ENCODE results near the gene PSORS1C1.

Gene PSORS1C1

GRCh38 chr6:31096656-31097055 lies 17.9 kb upstream of the PSORS1C1 start:
- DNase-seq = no peak

DNA sequence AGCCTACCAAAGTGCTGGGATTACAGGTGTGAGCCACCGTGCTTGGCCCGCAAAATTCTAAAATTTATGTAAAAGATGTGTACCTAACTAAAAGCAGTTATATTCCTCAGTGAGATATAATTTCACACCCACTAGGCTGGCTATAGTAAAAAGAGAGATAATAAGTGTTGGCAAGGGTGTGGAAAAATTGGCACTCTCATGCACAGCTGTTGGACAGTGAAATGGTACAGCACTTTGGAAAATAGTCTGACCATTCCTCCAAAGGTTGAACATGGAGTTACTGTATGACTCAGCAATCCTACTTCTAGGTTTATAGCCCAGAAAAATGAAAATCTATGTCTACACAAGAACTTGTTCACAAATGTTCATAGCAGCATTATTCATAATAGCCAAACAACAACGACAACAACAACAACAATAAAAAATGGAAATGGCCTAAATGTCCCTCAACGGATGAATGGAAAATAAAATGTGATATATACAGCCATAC lies 16.1 kb upstream of the PSORS1C1 start:
- no peak for DNase-seq

- no peak for DNase-seq
These were observed 11.5 kb upstream of the PSORS1C1 start for GRCh38 chr6:31103136-31103535.

DNA sequence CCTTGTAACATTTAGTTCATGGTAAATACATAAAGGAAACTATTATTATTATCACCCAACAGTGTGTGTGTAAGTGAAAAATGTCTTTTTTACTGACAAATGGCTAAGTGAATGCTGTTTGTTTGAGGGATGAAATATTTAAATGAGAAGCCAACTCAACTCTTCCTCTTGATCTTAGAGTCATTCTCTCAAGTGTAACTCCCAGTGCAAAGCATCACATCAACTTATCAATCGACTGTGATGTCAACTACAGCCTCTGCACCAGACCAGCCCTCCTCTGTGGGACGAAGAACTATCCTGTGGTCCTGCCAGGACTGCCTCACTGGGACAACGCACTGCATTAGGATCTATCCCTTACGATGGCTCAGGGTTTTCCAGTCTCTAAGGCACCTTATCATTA lies 7.5 kb upstream of the PSORS1C1 start:
- no peak for DNase-seq

DNA sequence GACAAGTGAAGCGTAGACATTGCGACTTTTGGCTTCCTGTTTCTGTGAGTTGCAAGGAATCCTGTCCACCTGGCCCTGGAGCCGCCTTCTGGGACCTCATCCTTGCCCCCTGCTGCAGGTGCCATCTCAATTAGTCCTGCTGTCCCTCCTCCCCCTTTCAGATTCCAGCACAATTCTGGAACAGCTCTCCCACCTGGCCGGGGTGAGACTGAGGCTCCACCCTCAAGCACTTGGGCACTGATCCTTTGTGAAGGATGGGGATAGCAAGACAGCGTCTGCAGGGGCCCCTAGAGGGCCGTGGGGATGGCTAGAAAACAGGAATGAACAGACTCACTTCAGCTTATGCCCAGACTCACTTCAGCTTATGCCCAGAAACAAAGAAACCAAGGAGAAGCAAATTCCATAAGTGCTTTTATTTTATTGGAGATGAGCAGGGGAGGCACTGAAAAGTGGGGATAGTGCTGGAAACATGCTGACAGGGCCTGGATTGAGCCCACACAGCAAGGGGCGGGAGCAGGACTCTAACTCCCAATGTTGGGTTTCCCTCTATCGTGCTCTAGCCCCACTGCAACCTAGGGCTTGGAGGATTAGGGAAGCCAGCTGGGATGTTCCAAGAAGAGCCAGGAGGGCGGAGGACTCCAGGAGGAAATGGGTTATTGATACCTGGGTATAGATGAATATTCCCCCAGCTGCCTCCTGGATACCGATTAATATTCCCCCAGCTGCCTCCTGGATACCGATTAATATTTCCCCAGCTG lies 3.6 kb upstream of the PSORS1C1 start:
- DNase-seq = no peak

GRCh38 chr6:31111712-31112111 lies 2.9 kb upstream of the PSORS1C1 start:
- DNase-seq = no peak

- DNase-seq = no peak
These were observed 2.1 kb upstream of the PSORS1C1 start, which contains the start of gene C6orf15 for GRCh38 chr6:31112478-31112877. Gene C6orf15, minus strand, starts transcription at chr6:31112575. Its CDS starts 20 bp downstream, at chr6:31112555.

DNA sequence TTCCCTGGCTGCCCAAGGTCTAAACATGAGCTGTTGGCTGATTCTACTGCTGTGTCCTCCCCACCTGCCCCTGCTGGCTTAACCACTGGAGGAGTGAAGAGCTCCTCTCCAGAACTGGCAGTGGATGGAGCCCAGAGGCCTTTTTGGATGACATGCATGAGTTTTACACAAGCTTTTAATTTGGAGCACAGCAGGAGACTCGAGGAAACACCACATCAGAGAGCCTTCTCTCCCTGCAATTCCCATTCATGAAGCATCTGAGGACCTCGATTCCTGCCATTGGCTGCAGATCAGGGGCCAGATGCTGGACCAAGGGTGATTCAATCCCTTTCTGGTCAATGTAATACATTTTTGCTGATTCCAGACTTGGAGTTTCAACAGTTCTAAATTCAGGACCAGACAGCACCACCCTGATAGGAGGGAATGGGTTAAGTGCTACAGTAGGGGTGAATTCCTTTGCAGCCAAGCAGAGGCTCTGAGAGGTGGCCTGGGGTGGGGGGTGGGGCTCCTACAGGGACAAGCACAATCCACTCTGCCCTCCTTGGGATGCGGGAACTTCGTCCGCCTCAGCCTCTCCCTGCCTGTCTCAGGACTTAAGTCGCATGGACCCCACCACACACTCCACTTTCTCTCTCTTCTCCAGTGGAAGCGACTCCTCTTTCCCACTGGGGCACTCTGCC lies 599 bp upstream of the PSORS1C1 start:
- no peak for DNase-seq

DNA sequence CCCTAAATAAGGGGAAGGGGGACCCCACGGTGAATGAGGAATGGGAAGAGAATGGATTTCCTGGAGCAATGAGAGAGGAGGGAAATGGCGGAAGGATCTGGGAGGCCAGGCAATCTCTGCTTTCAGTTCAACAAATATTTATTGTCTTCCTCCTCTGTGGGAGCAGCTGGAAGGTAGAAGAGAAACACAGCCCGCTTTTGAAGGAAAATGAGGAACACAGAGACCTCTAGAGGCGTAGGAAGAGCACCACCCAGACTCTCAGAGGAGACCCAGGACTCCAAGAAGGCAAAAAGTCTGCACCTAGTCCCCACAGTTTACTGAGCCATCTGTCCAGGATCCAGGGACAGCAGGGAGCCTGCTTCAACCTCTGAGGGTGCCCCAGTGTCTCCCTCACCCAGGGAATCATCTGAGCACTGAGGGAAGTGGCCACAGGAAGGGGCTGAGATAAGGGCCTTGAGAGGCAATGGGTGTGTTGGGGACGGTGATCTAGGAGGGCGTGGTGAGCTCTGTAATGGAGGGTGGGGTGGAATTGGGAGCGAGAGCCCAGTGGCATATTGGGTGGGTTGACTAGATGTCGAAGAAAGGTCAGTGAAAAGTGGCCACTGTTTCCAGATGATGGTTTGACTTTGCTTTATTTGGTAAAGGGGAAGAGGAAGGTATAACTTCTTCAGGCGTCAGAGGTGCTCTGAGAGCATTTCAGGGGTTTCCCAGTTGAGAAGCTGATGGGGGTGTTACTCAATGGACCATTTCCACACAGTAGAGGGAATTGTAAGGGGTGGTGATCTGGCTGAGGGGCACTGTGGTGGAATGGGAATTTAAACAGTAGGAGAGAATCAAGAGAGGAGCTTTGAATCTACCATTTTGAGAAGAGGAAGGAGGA lies 610 bp downstream of the PSORS1C1 start:
- no peak for DNase-seq

- no peak for DNase-seq
These were observed 1.5 kb downstream of the PSORS1C1 start for GRCh38 chr6:31115941-31116560.

- no peak for DNase-seq
These were observed 2.2 kb downstream of the PSORS1C1 start for GRCh38 chr6:31116661-31117385.

DNA sequence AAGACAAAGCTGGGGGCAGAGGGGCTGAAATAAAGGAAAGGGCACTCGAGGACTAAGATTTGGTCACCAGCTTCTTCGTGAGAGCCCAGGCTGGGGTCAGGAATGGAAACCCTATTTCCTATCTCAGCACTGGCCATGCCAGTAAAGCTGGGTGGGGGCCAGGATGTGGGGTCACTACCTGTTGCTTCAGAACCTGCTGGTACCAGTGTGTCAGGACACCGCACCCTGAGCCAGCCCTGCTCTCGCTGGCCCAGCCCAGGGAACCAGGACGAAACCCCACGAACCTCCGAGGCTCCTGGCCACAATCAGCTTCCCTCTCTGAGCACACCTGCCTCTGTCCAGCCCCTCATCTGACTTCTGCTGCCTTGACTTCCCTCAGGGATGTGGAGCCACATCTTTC lies 3.6 kb downstream of the PSORS1C1 start:
- DNase-seq = no peak

- DNase-seq = no peak
These were observed 5.7 kb downstream of the PSORS1C1 start, which contains the start of gene CDSN for GRCh38 chr6:31120151-31120915. Gene CDSN, minus strand, starts transcription at chr6:31120446. Its CDS starts 27 bp downstream, at chr6:31120419.

DNA sequence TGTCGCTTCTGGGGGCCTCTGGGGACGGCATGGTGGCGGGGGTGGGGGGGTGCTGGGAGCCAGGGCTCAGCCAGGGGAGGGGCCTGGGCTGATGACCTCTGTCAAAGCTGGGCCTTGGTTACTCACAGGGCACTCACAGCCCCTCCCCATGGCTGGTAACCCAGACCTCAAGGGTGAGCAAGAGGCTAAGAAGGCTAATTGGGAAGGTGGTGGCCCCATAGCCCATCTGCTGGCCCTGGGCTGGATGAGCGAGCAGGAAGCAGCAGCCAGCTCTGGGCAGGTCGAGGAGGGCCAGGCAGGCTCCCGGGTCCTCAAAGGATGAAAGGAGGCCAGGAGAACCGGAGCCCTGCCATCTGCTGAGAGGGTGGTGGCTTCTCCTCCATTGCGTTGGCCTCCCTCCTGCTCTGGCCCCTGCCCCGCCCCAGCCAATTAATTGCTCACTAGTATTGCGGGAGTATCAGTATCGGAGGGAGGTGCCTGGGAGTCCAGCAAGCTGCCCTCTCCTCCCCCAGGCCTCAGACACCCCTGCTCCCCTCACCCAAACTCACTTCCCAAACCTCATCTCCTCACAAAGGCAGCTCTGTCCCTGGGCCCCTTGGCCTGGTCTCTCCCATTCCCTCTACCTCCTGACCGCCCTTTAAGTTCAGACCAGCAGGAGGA lies 6.7 kb downstream of the PSORS1C1 start:
- no peak for DNase-seq

DNA sequence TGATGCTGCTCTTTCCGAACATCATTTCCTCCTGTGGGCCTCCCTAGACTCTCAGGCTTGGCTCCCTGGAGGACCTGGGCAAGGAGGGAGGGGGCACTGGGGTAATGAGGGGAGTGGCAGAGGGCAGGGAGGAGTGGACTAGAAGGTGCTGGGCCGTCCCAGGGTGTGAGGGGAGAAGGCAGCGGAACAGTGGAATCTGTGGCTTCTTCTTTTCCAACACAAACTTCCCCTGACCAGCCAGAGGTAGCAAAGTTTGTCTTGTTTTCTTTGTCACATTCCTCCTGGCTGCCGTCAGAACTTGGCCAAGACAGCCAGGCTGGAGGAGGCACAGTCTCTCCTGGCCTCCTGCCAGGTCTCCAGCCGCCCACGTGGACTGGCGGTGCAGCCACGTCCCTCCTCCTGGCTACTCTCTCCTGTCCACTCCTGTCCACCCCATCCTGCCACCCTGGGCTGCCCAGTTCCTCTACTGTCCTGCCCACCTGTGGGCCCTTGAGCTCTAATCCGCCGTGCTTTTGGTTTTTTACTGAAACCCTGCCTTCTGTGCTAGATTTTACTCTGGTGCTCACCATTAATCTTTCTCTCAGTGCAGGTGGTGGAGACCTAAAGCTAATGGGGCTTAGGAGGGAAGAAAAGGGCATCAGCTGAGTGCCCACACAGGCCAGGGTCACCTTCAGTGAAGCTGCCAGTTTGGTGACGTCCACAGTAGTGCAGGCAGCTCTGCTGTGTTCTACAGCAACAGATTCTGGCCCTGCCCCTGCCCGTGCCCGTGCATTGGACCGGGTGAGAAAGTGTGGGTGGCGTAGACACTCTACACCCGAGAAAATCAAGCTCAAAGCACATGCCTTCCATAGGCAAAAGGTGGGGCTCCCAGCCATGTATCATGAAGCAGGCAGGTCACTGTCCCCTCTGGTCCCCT lies 8.4 kb downstream of the PSORS1C1 start:
- DNase-seq = no peak

- DNase-seq = no peak
These were observed 10.6 kb downstream of the PSORS1C1 start for GRCh38 chr6:31125162-31125561.

- no peak for DNase-seq
These were observed 11.2 kb downstream of the PSORS1C1 start for GRCh38 chr6:31125586-31126363.

DNA sequence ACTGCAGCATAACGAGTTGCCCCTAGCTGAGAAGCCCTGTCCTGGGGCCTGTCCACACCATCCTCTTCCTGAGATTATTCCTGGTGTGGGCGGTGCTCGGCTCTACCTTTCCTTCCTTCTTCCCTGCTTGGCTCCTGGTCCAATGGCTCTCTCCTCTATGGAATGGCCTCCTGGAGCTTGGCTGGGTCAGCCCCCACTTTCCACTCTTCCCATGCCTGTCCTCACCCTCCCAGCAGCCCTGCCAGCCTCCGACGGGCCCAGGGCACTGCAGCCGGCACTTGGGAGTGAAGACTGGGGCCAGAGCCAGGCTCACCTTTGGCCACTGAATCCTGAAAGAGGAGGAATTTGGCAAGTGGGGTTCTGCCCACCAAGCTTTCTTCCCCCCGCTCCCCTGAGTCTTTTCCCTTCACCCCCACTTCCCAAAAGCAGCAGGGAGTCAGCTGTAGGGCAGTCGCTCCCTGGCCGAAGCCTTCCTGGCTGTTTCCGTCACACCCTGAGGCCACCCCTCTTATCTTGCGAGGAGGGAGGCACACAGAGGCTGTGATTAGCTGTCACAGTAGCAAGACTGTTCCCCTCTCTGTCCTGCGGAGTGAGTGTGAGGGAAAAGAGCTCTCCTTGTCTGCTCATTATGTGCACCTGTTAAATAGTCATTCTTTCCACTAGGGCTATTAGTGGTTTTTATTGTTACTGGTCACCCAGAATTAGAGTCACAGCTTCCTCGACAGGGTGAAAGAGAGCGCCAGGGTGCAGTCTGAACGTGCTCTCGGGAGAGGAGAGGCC lies 12.0 kb downstream of the PSORS1C1 start:
- no peak for DNase-seq

All from NCI-H1694 (cell line).